ENCODE results near the gene RARRES2. TPM values are rescaled to one million over a fixed set of nuclear protein-coding genes. Genes with fewer than 3 reads are reported as not detected.

Gene RARRES2
- total and polyA plus RNA-seq, 2 of the 13 experiments (the other 11 are each of a cell fraction or from before 2014, with no cell fraction given) = 134 to 172 TPM

DNA sequence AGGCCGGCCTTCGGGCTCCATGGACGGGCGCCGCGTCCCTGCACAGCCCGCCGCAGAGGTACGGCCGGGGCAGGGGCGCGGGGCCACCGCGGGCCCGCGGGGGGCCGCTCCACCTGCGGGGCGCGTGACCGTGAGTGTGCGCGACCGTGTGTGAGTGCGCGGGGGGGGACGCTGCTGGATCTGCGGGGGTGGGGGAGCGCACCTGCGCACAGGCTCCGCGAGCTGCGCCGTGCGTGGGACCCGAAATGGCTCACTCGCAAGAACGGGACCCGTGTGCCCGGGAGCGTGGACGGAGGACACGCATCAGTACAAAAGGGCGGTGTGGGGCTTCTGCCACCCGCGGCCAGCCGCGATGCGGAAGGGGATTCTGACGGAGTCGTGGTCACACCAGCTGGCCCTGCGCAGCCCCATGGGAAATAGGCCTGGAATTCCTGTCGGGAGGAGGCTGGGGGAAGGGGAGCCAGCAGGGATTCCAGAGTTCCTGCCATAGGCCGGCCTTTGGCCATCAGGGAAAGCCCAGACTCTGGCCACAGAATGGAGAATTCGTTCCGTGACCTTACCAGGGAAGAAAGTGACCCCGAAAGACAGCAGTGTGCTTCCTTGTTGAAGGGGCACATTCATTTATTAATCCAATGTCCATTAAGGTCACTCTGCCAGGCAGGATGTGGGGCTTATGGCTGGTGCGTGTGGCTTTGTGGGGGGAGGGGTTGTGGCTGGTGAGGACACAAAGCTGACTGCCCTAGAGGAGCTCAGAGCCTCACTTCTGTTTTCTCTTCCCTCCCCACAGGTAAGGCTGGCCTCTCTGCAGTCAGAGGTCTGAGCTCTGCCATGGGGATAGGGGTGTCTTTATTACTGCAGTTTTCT, 27.7 kb upstream of the RARRES2 start (continued):
- TF ChIP-seq ZNF260 (CRISPR knock-in tag; IDR thresholded peaks at IDR 0.05; ENCODE audit: borderline replicate concordance, low read depth) (no peak), RBM39 (IDR thresholded peaks at IDR 0.05; ENCODE audit: low read depth, low read length, poor library complexity, severe bottlenecking) (peak; percentile 11), TFAP4 (IDR thresholded peaks at IDR 0.05; ENCODE audit: borderline replicate concordance, low read depth) (peak; percentile 95), ZFY (CRISPR knock-in tag; IDR thresholded peaks at IDR 0.05) (peak; percentile 0), KDM2A (CRISPR knock-in tag; IDR thresholded peaks at IDR 0.05; ENCODE audit: borderline replicate concordance, low read depth) (0 out of 2 replicates have a peak, but pooled peaks have one; percentile 11), ELF3 (CRISPR knock-in tag; IDR thresholded peaks at IDR 0.05) (no peak), YY1 (IDR thresholded peaks at IDR 0.05; ENCODE audit: insufficient read depth, insufficient replicate concordance, low read depth, low read length) (peak; percentile 19), POLR2G (IDR thresholded peaks at IDR 0.05; ENCODE audit: low read depth, low read length) (no peak; the same call in 1 of the 2 replicates), RFXANK (CRISPR knock-in tag; IDR thresholded peaks at IDR 0.05) (no peak), BHLHE40 (IDR thresholded peaks at IDR 0.05; ENCODE audit: low read length) (0 out of 2 replicates have a peak, but pooled peaks have one; percentile 8), CENPX (CRISPR knock-in tag; IDR thresholded peaks at IDR 0.05) (no peak), ZNF768 (CRISPR knock-in tag; IDR thresholded peaks at IDR 0.05) (no peak), ZFP41 (CRISPR knock-in tag; IDR thresholded peaks at IDR 0.05; ENCODE audit: borderline replicate concordance) (no peak), U2AF1 (optimal IDR thresholded peaks at IDR 0.05; ENCODE audit: low read depth, low read length) (no peak), CTCF (CRISPR knock-in tag; IDR thresholded peaks at IDR 0.05) (no peak), ZNF567 (CRISPR knock-in tag; IDR thresholded peaks at IDR 0.05; ENCODE audit: borderline replicate concordance) (no peak), MIXL1 (CRISPR knock-in tag; IDR thresholded peaks at IDR 0.05) (no peak)
- TF ChIP-seq, protein P1, sequence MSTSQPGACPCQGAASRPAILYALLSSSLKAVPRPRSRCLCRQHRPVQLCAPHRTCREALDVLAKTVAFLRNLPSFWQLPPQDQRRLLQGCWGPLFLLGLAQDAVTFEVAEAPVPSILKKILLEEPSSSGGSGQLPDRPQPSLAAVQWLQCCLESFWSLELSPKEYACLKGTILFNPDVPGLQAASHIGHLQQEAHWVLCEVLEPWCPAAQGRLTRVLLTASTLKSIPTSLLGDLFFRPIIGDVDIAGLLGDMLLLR (CRISPR knock-in tag; IDR thresholded peaks at IDR 0.05) = no peak; the same call in 1 of the 2 replicates
- TF ChIP-seq, protein P2, sequence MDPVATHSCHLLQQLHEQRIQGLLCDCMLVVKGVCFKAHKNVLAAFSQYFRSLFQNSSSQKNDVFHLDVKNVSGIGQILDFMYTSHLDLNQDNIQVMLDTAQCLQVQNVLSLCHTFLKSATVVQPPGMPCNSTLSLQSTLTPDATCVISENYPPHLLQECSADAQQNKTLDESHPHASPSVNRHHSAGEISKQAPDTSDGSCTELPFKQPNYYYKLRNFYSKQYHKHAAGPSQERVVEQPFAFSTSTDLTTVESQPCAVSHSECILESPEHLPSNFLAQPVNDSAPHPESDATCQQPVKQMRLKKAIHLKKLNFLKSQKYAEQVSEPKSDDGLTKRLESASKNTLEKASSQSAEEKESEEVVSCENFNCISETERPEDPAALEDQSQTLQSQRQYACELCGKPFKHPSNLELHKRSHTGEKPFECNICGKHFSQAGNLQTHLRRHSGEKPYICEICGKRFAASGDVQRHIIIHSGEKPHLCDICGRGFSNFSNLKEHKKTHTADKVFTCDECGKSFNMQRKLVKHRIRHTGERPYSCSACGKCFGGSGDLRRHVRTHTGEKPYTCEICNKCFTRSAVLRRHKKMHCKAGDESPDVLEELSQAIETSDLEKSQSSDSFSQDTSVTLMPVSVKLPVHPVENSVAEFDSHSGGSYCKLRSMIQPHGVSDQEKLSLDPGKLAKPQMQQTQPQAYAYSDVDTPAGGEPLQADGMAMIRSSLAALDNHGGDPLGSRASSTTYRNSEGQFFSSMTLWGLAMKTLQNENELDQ (CRISPR knock-in tag; IDR thresholded peaks at IDR 0.05; ENCODE audit: borderline replicate concordance) = 0 out of 2 replicates have a peak, but pooled peaks have one; percentile 3
- TF ChIP-seq, protein P3, sequence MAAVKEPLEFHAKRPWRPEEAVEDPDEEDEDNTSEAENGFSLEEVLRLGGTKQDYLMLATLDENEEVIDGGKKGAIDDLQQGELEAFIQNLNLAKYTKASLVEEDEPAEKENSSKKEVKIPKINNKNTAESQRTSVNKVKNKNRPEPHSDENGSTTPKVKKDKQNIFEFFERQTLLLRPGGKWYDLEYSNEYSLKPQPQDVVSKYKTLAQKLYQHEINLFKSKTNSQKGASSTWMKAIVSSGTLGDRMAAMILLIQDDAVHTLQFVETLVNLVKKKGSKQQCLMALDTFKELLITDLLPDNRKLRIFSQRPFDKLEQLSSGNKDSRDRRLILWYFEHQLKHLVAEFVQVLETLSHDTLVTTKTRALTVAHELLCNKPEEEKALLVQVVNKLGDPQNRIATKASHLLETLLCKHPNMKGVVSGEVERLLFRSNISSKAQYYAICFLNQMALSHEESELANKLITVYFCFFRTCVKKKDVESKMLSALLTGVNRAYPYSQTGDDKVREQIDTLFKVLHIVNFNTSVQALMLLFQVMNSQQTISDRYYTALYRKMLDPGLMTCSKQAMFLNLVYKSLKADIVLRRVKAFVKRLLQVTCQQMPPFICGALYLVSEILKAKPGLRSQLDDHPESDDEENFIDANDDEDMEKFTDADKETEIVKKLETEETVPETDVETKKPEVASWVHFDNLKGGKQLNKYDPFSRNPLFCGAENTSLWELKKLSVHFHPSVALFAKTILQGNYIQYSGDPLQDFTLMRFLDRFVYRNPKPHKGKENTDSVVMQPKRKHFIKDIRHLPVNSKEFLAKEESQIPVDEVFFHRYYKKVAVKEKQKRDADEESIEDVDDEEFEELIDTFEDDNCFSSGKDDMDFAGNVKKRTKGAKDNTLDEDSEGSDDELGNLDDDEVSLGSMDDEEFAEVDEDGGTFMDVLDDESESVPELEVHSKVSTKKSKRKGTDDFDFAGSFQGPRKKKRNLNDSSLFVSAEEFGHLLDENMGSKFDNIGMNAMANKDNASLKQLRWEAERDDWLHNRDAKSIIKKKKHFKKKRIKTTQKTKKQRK (IDR thresholded peaks at IDR 0.05; ENCODE audit: low read length) = no peak

Measured in HepG2 (cell line).